Keratinocyte (primary cell): Measurements from ENCODE around the gene KRT77.

Source experiments
- CTCF ChIP-seq, 3 experiments: IDR thresholded peaks in 1 of 3; conservative IDR thresholded peaks in 1 of 3; optimal IDR thresholded peaks in 1 of 3; 2 replicates in 2 of 3; 3 replicates in 1 of 3; pipeline versions ENCODE3 to v1.5.1; 2011; ENCODE audit warnings: low read length in 3 of 3, mild to moderate bottlenecking in 3 of 3, moderate library complexity in 2 of 3, control low read depth in 1 of 3, inconsistent platforms in 1 of 3; ENCODE audit not compliant: insufficient read depth in 2 of 3; ENCODE audit errors: extremely low read depth in 1 of 3
- EZH2 ChIP-seq: IDR thresholded peaks from one replicate; pipeline ENCODE4 v1.6.1; 2012; ENCODE audit warnings: inconsistent platforms, mild to moderate bottlenecking, low read length, moderate library complexity

DNA sequence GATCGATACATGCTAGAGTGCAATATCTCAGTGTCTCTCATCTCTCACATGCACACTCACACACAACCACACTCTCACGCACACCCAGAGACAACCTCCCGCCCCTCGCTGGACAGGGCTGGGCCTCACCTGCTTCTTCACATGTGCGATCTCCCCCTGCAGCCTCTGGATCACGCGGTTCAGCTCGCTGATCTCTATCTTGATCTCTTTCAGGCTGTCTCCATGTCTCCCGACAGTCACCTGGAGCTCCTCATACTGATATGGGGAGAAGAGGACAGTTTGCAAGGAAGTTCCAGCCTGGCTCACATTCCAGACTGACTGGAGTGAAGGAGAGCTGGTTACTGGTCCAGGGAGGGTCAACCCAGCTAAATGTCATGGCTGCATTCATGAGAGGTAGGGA is 55.7 kb downstream of the KRT77 start:
- TF ChIP-seq CTCF (optimal IDR thresholded peaks at IDR 0.05 in 1 of 3, IDR thresholded peaks at IDR 0.05 in 1 of 3, conservative IDR thresholded peaks at IDR 0.05 in 1 of 3; ENCODE audit: extremely low read depth in 1 of 3, insufficient read depth in 2 of 3, low read length in 3 of 3) (no peak), EZH2 (no peak)
